Measurements from ENCODE around the gene CUL1.

- TF ChIP-seq FOXK2 (IDR thresholded peaks at IDR 0.05) (no peak), TARDBP (IDR thresholded peaks at IDR 0.05) (no peak), NFRKB (IDR thresholded peaks at IDR 0.05) (no peak), SP1 (IDR thresholded peaks at IDR 0.05) (no peak)
Observed at GRCh38 chr7:148806187-148806586, 107.5 kb downstream of the CUL1 start.

All from HEK293T (cell line).